T-helper 17 cell (primary cell): ENCODE measurements around the gene APOC1. TPM values are rescaled to one million over a fixed set of nuclear protein-coding genes. Genes with fewer than 3 reads are reported as not detected.
A peak's percentile ranks its signal among the peaks of the same experiment; 100 is the strongest.

Experiments
- ATAC-seq: fragments of 150-1000 bp; cut with Tn5 transposase; 2 replicates; pipeline ENCODE4 v1.10.0; 2021; ENCODE audit warnings: mild to moderate bottlenecking, moderate library complexity
- DNase-seq, 3 donors: peaks; one replicate each; pipeline versions ENCODE4 v3.0.0 to v3.0.0-alpha.2; 2020 to 2021
- H3K9me3 ChIP-seq: one replicate; pipeline ENCODE4 v1.7.0; 2013; ENCODE audit warnings: low read length, mild to moderate bottlenecking; ENCODE audit not compliant: control insufficient read depth, poor library complexity, severe bottlenecking
- H3K27ac Mint-ChIP-seq: one replicate; pipeline ENCODE4 v1.8.0; 2022; ENCODE audit warnings: mild to moderate bottlenecking, moderate library complexity, mixed read lengths
- H3K27me3 Mint-ChIP-seq: one replicate; pipeline ENCODE4 v1.8.0; 2022; ENCODE audit warnings: mixed read lengths
- H3K36me3 Mint-ChIP-seq: one replicate; pipeline ENCODE4 v1.8.0; 2022; ENCODE audit warnings: low read depth, mixed read lengths
- H3K4me1 Mint-ChIP-seq: one replicate; pipeline ENCODE4 v1.8.0; 2022; ENCODE audit warnings: mild to moderate bottlenecking, mixed read lengths
- H3K4me3 Mint-ChIP-seq: one replicate; pipeline ENCODE4 v1.8.0; 2022; ENCODE audit warnings: mild to moderate bottlenecking, moderate library complexity, mixed read lengths
- total RNA-seq, 4 donors: library from RNA in 2 of 4; stranded (reverse) in 2 of 4; gene quantifications; one replicate each; pipeline ENCODE4 v1.2.3 and lab custom pipeline; 2022 to 2026

APOC1 gene
- total RNA-seq, 2 donors from 2014 or later = not detected

- Mint-ChIP-seq H3K36me3 (peaks cover 2% of the 10 kb centered on the region), H3K4me3 (no peak overlapping the region), H3K27me3 (peaks cover 12% of the 10 kb centered on the region), H3K27ac (no peak overlapping the region), H3K4me1 (peaks cover 2% of the 10 kb centered on the region)
- no peak for DNase-seq
- ATAC-seq = no peak
- no peaks in the 10 kb centered on the region for H3K9me3 ChIP-seq
Observed at GRCh38 chr19:44943801-44944249, 29.4 kb downstream of the APOC1 start.

GRCh38 chr19:44947041-44947581 is 32.7 kb downstream of the APOC1 start:
- Mint-ChIP-seq H3K4me3 (no peak overlapping the region), H3K27ac (no peak overlapping the region), H3K4me1 (peaks cover 5% of the 10 kb centered on the region), H3K36me3 (peaks cover 2% of the 10 kb centered on the region), H3K27me3 (peaks cover 10% of the 10 kb centered on the region)
- no peaks in the 10 kb centered on the region for H3K9me3 ChIP-seq
- DNase-seq = no peak
- ATAC-seq = no peak

GRCh38 chr19:44948237-44948636 is 33.8 kb downstream of the APOC1 start:
- Mint-ChIP-seq H3K27ac (no peak overlapping the region), H3K36me3 (peaks cover 2% of the 10 kb centered on the region), H3K27me3 (peaks cover 6% of the 10 kb centered on the region), H3K4me1 (peaks cover 5% of the 10 kb centered on the region), H3K4me3 (no peak overlapping the region)
- no peak for ATAC-seq
- H3K9me3 ChIP-seq = no peaks in the 10 kb centered on the region
- no peak for DNase-seq

- H3K36me3 Mint-ChIP-seq = peaks cover under 1% of the 10 kb centered on the region
- peaks cover 7% of the 10 kb centered on the region for H3K4me1 Mint-ChIP-seq
- DNase-seq = no peak
Observed at GRCh38 chr19:44948763-44949374, 34.5 kb downstream of the APOC1 start.

GRCh38 chr19:44949550-44949949 is 35.1 kb downstream of the APOC1 start:
- DNase-seq = no peak
- H3K36me3 Mint-ChIP-seq = peaks cover 2% of the 10 kb centered on the region
- H3K4me1 Mint-ChIP-seq = peaks cover 9% of the 10 kb centered on the region
- peak overlapping the region; percentile 29 for H3K27ac Mint-ChIP-seq
- no peak for ATAC-seq
- no peaks in the 10 kb centered on the region for H3K9me3 ChIP-seq
- no peaks in the 10 kb centered on the region for H3K27me3 Mint-ChIP-seq
- no peak overlapping the region for H3K4me3 Mint-ChIP-seq

More at GRCh38 chr19:44948763-44949374, 34.5 kb downstream of the APOC1 start:
- ATAC-seq = no peak
- Mint-ChIP-seq H3K27me3 (peaks cover 3% of the 10 kb centered on the region), H3K4me3 (no peak overlapping the region), H3K27ac (peak overlapping the region; percentile 29)
- H3K9me3 ChIP-seq = no peaks in the 10 kb centered on the region

- H3K4me1 Mint-ChIP-seq = peaks cover 22% of the 10 kb centered on the region
- DNase-seq (peak; percentile 22 to 48 (median 23)), ATAC-seq (no peak)
- H3K4me3 Mint-ChIP-seq = peak overlapping the region; percentile 19
- H3K27me3 Mint-ChIP-seq = no peaks in the 10 kb centered on the region
- no peak overlapping the region for H3K27ac Mint-ChIP-seq
- H3K9me3 ChIP-seq = no peaks in the 10 kb centered on the region
- H3K36me3 Mint-ChIP-seq = peaks cover 8% of the 10 kb centered on the region
Observed at GRCh38 chr19:44951179-44952159, 37.1 kb downstream of the APOC1 start.

GRCh38 chr19:44954278-44954648 is 39.9 kb downstream of the APOC1 start:
- no peaks in the 10 kb centered on the region for H3K9me3 ChIP-seq
- peak overlapping the region; percentile 99 for H3K27ac Mint-ChIP-seq
- ATAC-seq (no peak), DNase-seq (no peak)
- H3K4me3 Mint-ChIP-seq = peak overlapping the region; percentile 100
- H3K36me3 Mint-ChIP-seq = peaks cover 8% of the 10 kb centered on the region
- peaks cover 38% of the 10 kb centered on the region for H3K4me1 Mint-ChIP-seq
- no peaks in the 10 kb centered on the region for H3K27me3 Mint-ChIP-seq

GRCh38 chr19:44954649-44955504 is 40.5 kb downstream of the APOC1 start, which contains the start of gene CLPTM1:
TSS of gene CLPTM1 (plus strand) at chr19:44955380. CDS start at chr19:44955396, 16 bp downstream.
- Mint-ChIP-seq H3K4me1 (peaks cover 43% of the 10 kb centered on the region), H3K36me3 (peaks cover 8% of the 10 kb centered on the region), H3K4me3 (peak within 1 kb of the TSS; percentile 100), H3K27ac (peak within 1 kb of the TSS; percentile 99), H3K27me3 (no peaks in the 10 kb centered on the region)
- DNase-seq = peak; percentile 91 to 97 (median 95)
- peak; percentile 92 for ATAC-seq
- no peaks in the 10 kb centered on the region for H3K9me3 ChIP-seq

GRCh38 chr19:44955505-44956439 is 41.4 kb downstream of the APOC1 start:
- ATAC-seq (peak; percentile 7), DNase-seq (no peak)
- Mint-ChIP-seq H3K36me3 (peaks cover 8% of the 10 kb centered on the region), H3K27ac (peak overlapping the region; percentile 99), H3K4me3 (peak overlapping the region; percentile 100), H3K4me1 (peaks cover 49% of the 10 kb centered on the region), H3K27me3 (no peaks in the 10 kb centered on the region)
- H3K9me3 ChIP-seq = no peaks in the 10 kb centered on the region

- H3K4me1 Mint-ChIP-seq = peaks cover 49% of the 10 kb centered on the region
- H3K4me3 Mint-ChIP-seq = peak overlapping the region; percentile 100
- H3K36me3 Mint-ChIP-seq = peaks cover 8% of the 10 kb centered on the region
- H3K9me3 ChIP-seq = no peaks in the 10 kb centered on the region
- ATAC-seq = no peak
- peak overlapping the region; percentile 77 for H3K27ac Mint-ChIP-seq
- no peaks in the 10 kb centered on the region for H3K27me3 Mint-ChIP-seq
- no peak for DNase-seq
Observed at GRCh38 chr19:44957526-44957925, 43.1 kb downstream of the APOC1 start.

GRCh38 chr19:44958090-44958489 is 43.7 kb downstream of the APOC1 start:
- H3K27me3 Mint-ChIP-seq = no peaks in the 10 kb centered on the region
- peak overlapping the region; percentile 77 for H3K27ac Mint-ChIP-seq
- peak overlapping the region; percentile 100 for H3K4me3 Mint-ChIP-seq
- ATAC-seq = no peak
- DNase-seq = no peak
- peaks cover 8% of the 10 kb centered on the region for H3K36me3 Mint-ChIP-seq
- peaks cover 49% of the 10 kb centered on the region for H3K4me1 Mint-ChIP-seq
- H3K9me3 ChIP-seq = no peaks in the 10 kb centered on the region

- Mint-ChIP-seq H3K4me3 (no peak overlapping the region), H3K27me3 (no peaks in the 10 kb centered on the region), H3K27ac (peak overlapping the region; percentile 80), H3K4me1 (peaks cover 44% of the 10 kb centered on the region), H3K36me3 (peaks cover 7% of the 10 kb centered on the region)
- no peak for ATAC-seq
- no peak for DNase-seq
- no peaks in the 10 kb centered on the region for H3K9me3 ChIP-seq
Observed at GRCh38 chr19:44959691-44960090, 45.3 kb downstream of the APOC1 start.
